ENCODE data around the gene CUBN.

Gene CUBN

GRCh38 chr10:17067376-17068264 is 62.0 kb downstream of the CUBN start (continued):
- TF ChIP-seq TCF7L2 (IDR thresholded peaks at IDR 0.05; ENCODE audit: borderline replicate concordance, low read depth, low read length) (no peak), ZNF624 (tag by site-specific recombination; IDR thresholded peaks at IDR 0.05) (no peak), ZNF18 (tag by site-specific recombination; IDR thresholded peaks at IDR 0.05) (no peak), ZNF548 (tag by site-specific recombination; IDR thresholded peaks at IDR 0.05) (no peak), TSHZ1 (tag by site-specific recombination; IDR thresholded peaks at IDR 0.05; ENCODE audit: borderline replicate concordance) (no peak), ZNF785 (tag by site-specific recombination; IDR thresholded peaks at IDR 0.05) (no peak), ZNF692 (tag by site-specific recombination; IDR thresholded peaks at IDR 0.05) (no peak), ZNF157 (tag by site-specific recombination; IDR thresholded peaks at IDR 0.05) (no peak), MZF1 (tag by site-specific recombination; IDR thresholded peaks at IDR 0.05; ENCODE audit: borderline replicate concordance) (no peak), HOXC10 (CRISPR knock-in tag; IDR thresholded peaks at IDR 0.05) (no peak), ZNF121 (tag by site-specific recombination; IDR thresholded peaks at IDR 0.05) (no peak), ZNF768 (tag by site-specific recombination; IDR thresholded peaks at IDR 0.05) (no peak)

- POLR2A ChIA-PET, result interaction anchor here (1.0 kb wide), 1 partner anchor 163 kb away, joined by 6 read pairs; no protein-coding TSS in a partner anchor
- H3K9me3 ChIP-seq (ENCODE audit: control insufficient read depth, insufficient read depth, low read depth, low read length), result no peaks in the 10 kb centered on the region
- H3K4me3 ChIP-seq (ENCODE audit: low read depth, low read length), result no peak overlapping the region
- peaks cover 26% of the 10 kb centered on the region for H3K4me1 ChIP-seq (ENCODE audit: control insufficient read depth, insufficient read depth, low read length)
- no peak overlapping the region for H3K27ac ChIP-seq (ENCODE audit: extremely low read depth, low read depth, low read length)
- CTCF ChIA-PET, result interaction anchor here (1.2 kb wide), 1 partner anchor 11 kb away, joined by 3 read pairs; no protein-coding TSS in a partner anchor
- H3K36me3 ChIP-seq (ENCODE audit: control insufficient read depth in 2 of 2, insufficient read depth in 1 of 2, low read length in 2 of 2), result no peaks in the 10 kb centered on the region
- TF ChIP-seq ZNF549 (tag by site-specific recombination; IDR thresholded peaks at IDR 0.05), result no peak
- no peak for TF ChIP-seq PBX3 (CRISPR knock-in tag; IDR thresholded peaks at IDR 0.05)
- no peak for TF ChIP-seq ZNF311 (tag by site-specific recombination; IDR thresholded peaks at IDR 0.05; ENCODE audit: borderline replicate concordance)
- no peak for TF ChIP-seq ZNF621 (tag by site-specific recombination; IDR thresholded peaks at IDR 0.05)
- TF ChIP-seq SP3 (tag by site-specific recombination; IDR thresholded peaks at IDR 0.05), result no peak
- TF ChIP-seq ZNF223 (tag by site-specific recombination; IDR thresholded peaks at IDR 0.05), result no peak
- TF ChIP-seq GLI4 (tag by site-specific recombination; IDR thresholded peaks at IDR 0.05), result no peak
- TF ChIP-seq ZFP69B (tag by site-specific recombination; IDR thresholded peaks at IDR 0.05), result no peak
- no peak for TF ChIP-seq ZNF776 (tag by site-specific recombination; IDR thresholded peaks at IDR 0.05; ENCODE audit: borderline replicate concordance)
- no peak for TF ChIP-seq IKZF3 (tag by site-specific recombination; IDR thresholded peaks at IDR 0.05)
- TF ChIP-seq ZSCAN5A (tag by site-specific recombination; IDR thresholded peaks at IDR 0.05), result no peak
- TF ChIP-seq ZNF785 (tag by site-specific recombination; IDR thresholded peaks at IDR 0.05), result no peak
- no peak for TF ChIP-seq ZNF274 (IDR thresholded peaks at IDR 0.05; ENCODE audit: low read length)
- no peak for TF ChIP-seq ZNF274 (tag by site-specific recombination; IDR thresholded peaks at IDR 0.05; ENCODE audit: borderline replicate concordance)
Measured at GRCh38 chr10:17066807-17067206, 62.8 kb downstream of the CUBN start.
